ENCODE measurements around the gene HMGN1. TPM values are rescaled to one million over a fixed set of nuclear protein-coding genes. Genes with fewer than 3 reads are reported as not detected.

HMGN1 gene
- total and polyA plus RNA-seq, 2 donors (not counting 1 experiment from before 2014, with no cell fraction given), result 117 to 317 TPM

DNA sequence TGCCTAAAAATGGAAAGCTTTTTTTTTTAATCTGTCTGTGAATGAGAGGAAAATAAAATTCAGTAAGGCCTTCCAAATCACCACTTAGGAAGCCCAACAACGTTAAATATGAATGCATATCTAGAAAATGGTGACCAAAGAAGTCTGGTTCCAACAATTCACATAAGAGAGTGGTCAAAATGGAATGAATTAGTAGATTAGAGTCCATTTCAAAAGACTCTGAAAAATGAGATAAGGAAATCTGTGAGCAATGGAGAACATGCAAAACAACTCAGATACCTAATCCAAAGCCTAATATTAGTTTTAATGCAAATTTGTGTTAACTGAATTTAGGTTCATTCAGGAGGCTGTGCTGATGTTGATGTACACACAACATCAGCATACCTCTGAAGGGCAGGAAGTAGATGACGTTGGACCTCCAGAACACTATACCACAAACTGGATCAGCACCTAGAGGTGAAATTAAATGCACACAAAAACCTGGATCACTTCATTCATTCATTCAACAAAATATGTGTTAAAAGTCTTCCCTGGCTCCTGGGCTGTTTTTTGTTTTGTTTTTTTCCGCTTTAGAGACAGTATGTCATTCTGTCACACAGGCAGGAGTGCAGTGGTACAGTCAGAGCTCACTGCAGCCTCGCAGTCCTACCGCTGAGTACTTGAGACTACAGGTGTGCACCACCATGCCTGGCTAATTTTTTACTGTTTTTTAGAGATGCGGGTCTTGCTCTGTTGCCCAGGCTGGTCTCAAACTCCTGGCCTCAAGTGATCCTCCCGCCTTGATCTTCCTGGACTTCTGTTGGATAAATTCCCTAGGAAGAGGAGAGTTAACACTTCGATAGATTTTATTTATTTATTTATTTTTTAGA lies 30.6 kb downstream of the HMGN1 start:
- intact Hi-C loops (cut with micrococcal nuclease), result no loop called here
- H3K27ac Mint-ChIP-seq, result no peak overlapping the region
- TF ChIP-seq EZH2 (IDR thresholded peaks at IDR 0.05; ENCODE audit: borderline replicate concordance, insufficient read depth, low read depth, low read length, poor library complexity, severe bottlenecking), result no peak
- TF ChIP-seq, protein P1, sequence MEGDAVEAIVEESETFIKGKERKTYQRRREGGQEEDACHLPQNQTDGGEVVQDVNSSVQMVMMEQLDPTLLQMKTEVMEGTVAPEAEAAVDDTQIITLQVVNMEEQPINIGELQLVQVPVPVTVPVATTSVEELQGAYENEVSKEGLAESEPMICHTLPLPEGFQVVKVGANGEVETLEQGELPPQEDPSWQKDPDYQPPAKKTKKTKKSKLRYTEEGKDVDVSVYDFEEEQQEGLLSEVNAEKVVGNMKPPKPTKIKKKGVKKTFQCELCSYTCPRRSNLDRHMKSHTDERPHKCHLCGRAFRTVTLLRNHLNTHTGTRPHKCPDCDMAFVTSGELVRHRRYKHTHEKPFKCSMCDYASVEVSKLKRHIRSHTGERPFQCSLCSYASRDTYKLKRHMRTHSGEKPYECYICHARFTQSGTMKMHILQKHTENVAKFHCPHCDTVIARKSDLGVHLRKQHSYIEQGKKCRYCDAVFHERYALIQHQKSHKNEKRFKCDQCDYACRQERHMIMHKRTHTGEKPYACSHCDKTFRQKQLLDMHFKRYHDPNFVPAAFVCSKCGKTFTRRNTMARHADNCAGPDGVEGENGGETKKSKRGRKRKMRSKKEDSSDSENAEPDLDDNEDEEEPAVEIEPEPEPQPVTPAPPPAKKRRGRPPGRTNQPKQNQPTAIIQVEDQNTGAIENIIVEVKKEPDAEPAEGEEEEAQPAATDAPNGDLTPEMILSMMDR (IDR thresholded peaks at IDR 0.05), result no peak
- Histone ChIP-seq H4K20me1 (ENCODE audit: control insufficient read depth, insufficient read depth, low read length, poor library complexity, severe bottlenecking) (no peaks in the 10 kb centered on the region), H3K4me2 (replicated peaks; ENCODE audit: low read depth, low read length, poor library complexity, severe bottlenecking) (no peak overlapping the region), H3K27me3 (replicated peaks in 1 of 4; ENCODE audit: control extremely low read depth in 1 of 4, control insufficient read depth in 3 of 4, insufficient read depth in 4 of 4, low read length in 3 of 4) (no peaks in the 10 kb centered on the region), H3K4me1 (ENCODE audit: control insufficient read depth in 2 of 2, insufficient read depth in 2 of 2, low read length in 2 of 2) (peaks cover 5 to 36% of the 10 kb centered on the region in 2 donors), H3K27ac (ENCODE audit: low read length in 2 of 2) (no peak overlapping the region), H3K4me3 (ENCODE audit: control extremely low read depth in 1 of 5, extremely low read depth in 1 of 5, insufficient read depth in 1 of 5, low read depth in 2 of 5, low read length in 4 of 5) (no peak overlapping the region), H3K9me3 (ENCODE audit: control extremely low read depth in 1 of 3, control insufficient read depth in 2 of 3, insufficient read depth in 1 of 3, low read length in 2 of 3) (no peaks in the 10 kb centered on the region), H2AFZ (ENCODE audit: insufficient read depth, low read depth, low read length, poor library complexity, severe bottlenecking) (no peak overlapping the region), H3K36me3 (replicated peaks in 1 of 2; ENCODE audit: control extremely low read depth in 1 of 2, control insufficient read depth in 1 of 2, extremely low read depth in 1 of 2, insufficient read depth in 2 of 2, low read length in 1 of 2) (no peaks in the 10 kb centered on the region), H3K79me2 (ENCODE audit: control insufficient read depth, insufficient read depth, low read length) (no peaks in the 10 kb centered on the region), H3K9ac (ENCODE audit: low read length) (no peak overlapping the region)
- H3K9me3 Mint-ChIP-seq (ENCODE audit: insufficient read depth), result no peaks in the 10 kb centered on the region
- DNase-seq, result no peak
- no peak overlapping the region for H3K4me3 Mint-ChIP-seq
- ChIA-PET POLR2A (no interaction called here), CTCF (interaction anchor here (0.8 kb wide), 1 partner anchor 69 kb away, joined by 4 read pairs; no protein-coding TSS in a partner anchor)
- no peaks in the 10 kb centered on the region for H3K27me3 Mint-ChIP-seq
- 52% methylated on average over 5 of the region's 8 CpGs for WGBS (ENCODE audit: insufficient coverage)
- ATAC-seq (ENCODE audit: low read depth), result no peak
- peaks cover 27% of the 10 kb centered on the region for H3K4me1 Mint-ChIP-seq
